Testis (tissue), 3 donors: ENCODE results near the gene CSNK1G2. TPM values are rescaled to one million over a fixed set of nuclear protein-coding genes. Genes with fewer than 3 reads are reported as not detected.

ENCODE experiments used
- DNase-seq: peaks from one replicate; pipeline ENCODE4 v3.0.0-alpha.2; 2019
- H3K27ac ChIP-seq, 2 donors: fragments of 200-600 bp; sonication (generic); one replicate each; pipeline ENCODE4 v1.5.1; 2019
- H3K27me3 ChIP-seq: fragments of 200-600 bp; sonication (generic); one replicate; pipeline ENCODE4 v1.5.1; 2019
- H3K36me3 ChIP-seq: fragments of 200-600 bp; sonication (generic); one replicate; pipeline ENCODE4 v1.5.1; 2017; ENCODE audit warnings: low read depth; ENCODE audit errors: missing control alignments
- H3K4me1 ChIP-seq: fragments of 200-600 bp; sonication (generic); one replicate; pipeline ENCODE4 v1.5.1; 2019
- H3K4me3 ChIP-seq, 2 donors: fragments of 200-600 bp; sonication (generic); one replicate each; pipeline ENCODE4 v1.5.1; 2017 to 2019
- H3K9me3 ChIP-seq: fragments of 200-600 bp; sonication (generic); one replicate; pipeline ENCODE4 v1.5.1; 2017
- POLR2A ChIP-seq: fragments of 450-650 bp; IDR thresholded peaks from one replicate; pipeline ENCODE4 v1.6.1; 2017; ENCODE audit warnings: antibody characterized with exemption, mild to moderate bottlenecking, moderate library complexity
- WGBS, 2 donors: methylation state at CpG; one replicate each; pipeline ENCODE4 v1.1.5; 2018; 5-methylcytosine and 5-hydroxymethylcytosine counted together
- intact Hi-C: fragments of 100-400 bp; cut with DNase I; formaldehyde crosslinking; loops from one replicate; pipeline ENCODE4 v1.15.1; 2023; ENCODE audit warnings: low total_unique reads
- polyA plus RNA-seq: library from polyadenylated mRNA; stranded (reverse); fragments of 350-450 nt; fragmentation: Illumina TruSeq; extraction: RNeasy Lipid Tissue Mini Kit (QIAGEN cat#74804); gene quantifications from one replicate; pipeline ENCODE4 v1.2.3, GENCODE V29; 2014; ENCODE audit warnings: low read depth, low replicate concordance; ENCODE audit not compliant: insufficient read depth
- total RNA-seq, 2 donors: library from RNA; depleted of rRNA; stranded (reverse); fragments of >200 nt; gene quantifications; one replicate each; pipeline ENCODE4 v1.2.3, GENCODE V29; 2016
- TF ChIP-seq, protein P1 (sequence below), 3 experiments: fragments of 450-650 bp in 2 of 3; fragments of 200-600 bp in 1 of 3; sonication (generic) in 1 of 3; IDR thresholded peaks; one replicate each; pipeline ENCODE4 v1.5.1; 2016 to 2019; ENCODE audit warnings: antibody characterized with exemption in 3 of 3, mild to moderate bottlenecking in 2 of 3, moderate library complexity in 1 of 3

CSNK1G2 gene
- total and polyA plus RNA-seq, 3 donors from 2014 or later, result 159 to 287 (median 178) TPM

DNA sequence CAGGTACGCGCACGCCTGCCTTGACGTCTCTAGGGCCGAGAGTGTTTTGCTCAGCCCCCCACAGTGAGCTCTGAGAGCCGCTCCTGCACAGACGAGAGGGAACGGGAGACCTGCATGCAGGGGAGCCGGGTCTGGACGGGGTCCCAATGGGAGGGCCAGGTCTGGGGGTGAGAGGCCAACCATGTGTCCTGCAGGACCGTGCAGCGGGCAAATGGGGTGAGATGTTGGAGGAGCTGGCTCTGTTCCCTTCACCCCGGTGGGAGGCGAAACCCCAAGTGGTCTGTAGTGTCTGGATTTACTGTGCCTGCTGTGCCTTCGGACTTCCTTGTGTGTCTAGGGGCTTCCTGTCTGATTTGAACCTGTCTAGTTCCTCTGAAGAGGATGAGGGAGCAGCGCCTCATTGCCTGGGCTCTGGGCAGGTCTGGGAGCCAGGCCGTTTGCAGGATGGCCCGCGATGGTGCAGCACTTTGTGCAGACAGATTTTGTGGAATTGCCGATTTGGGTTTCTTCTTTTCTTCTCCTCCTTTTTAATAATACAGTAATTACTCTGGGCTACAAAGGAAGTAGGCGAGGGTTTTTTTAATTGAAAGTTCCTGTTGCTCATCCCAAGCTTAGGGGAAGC, 2.1 kb downstream of the CSNK1G2 start:
- Histone ChIP-seq H3K27me3 (no peaks in the 10 kb centered on the region), H3K4me1 (peaks cover 19% of the 10 kb centered on the region), H3K9me3 (no peaks in the 10 kb centered on the region), H3K27ac (no peak overlapping the region), H3K4me3 (peak overlapping the region; percentile 68 to 80), H3K36me3 (no peaks in the 10 kb centered on the region)
- TF ChIP-seq, protein P1, sequence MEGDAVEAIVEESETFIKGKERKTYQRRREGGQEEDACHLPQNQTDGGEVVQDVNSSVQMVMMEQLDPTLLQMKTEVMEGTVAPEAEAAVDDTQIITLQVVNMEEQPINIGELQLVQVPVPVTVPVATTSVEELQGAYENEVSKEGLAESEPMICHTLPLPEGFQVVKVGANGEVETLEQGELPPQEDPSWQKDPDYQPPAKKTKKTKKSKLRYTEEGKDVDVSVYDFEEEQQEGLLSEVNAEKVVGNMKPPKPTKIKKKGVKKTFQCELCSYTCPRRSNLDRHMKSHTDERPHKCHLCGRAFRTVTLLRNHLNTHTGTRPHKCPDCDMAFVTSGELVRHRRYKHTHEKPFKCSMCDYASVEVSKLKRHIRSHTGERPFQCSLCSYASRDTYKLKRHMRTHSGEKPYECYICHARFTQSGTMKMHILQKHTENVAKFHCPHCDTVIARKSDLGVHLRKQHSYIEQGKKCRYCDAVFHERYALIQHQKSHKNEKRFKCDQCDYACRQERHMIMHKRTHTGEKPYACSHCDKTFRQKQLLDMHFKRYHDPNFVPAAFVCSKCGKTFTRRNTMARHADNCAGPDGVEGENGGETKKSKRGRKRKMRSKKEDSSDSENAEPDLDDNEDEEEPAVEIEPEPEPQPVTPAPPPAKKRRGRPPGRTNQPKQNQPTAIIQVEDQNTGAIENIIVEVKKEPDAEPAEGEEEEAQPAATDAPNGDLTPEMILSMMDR (IDR thresholded peaks at IDR 0.05), result no peak
- no peak for TF ChIP-seq POLR2A
- intact Hi-C loops, result no loop called here
- WGBS, 2 donors, result 31 to 32% methylated on average over 21 of the region's 21 CpGs
- no peak for DNase-seq

DNA sequence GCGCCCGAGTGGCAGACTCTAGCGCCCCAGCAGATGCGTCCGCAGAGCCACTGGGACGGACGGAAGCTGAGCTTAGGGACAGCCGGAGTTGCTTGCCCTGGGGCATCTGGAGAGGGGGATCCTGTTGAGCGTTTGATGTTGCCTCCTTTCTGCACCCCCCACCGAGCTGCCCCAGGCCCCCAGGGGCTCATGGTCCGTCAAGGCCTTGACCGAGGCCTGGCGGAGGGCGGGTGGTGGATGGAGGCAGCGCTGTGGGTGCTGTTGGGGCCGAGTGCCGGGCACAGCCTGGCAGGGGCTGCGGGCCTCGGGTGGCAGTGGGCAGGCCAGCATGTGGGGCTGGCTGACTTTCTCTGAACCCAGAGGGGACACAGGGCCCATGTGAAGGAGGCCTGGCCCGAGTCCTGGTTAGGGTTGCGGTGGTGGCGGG, 2.7 kb downstream of the CSNK1G2 start:
- DNase-seq, result no peak
- no peak overlapping the region for H3K27ac ChIP-seq
- peaks cover 19% of the 10 kb centered on the region for H3K4me1 ChIP-seq
- no peaks in the 10 kb centered on the region for H3K36me3 ChIP-seq
- no peaks in the 10 kb centered on the region for H3K27me3 ChIP-seq
- 81 to 89% methylated on average over 16 to 22 of the region's 22 CpGs for WGBS, 2 donors
- no peaks in the 10 kb centered on the region for H3K9me3 ChIP-seq
- intact Hi-C loops, result no loop called here
- no peak for TF ChIP-seq POLR2A
- TF ChIP-seq, protein P1 (IDR thresholded peaks at IDR 0.05), result no peak
- no peak overlapping the region for H3K4me3 ChIP-seq

DNA sequence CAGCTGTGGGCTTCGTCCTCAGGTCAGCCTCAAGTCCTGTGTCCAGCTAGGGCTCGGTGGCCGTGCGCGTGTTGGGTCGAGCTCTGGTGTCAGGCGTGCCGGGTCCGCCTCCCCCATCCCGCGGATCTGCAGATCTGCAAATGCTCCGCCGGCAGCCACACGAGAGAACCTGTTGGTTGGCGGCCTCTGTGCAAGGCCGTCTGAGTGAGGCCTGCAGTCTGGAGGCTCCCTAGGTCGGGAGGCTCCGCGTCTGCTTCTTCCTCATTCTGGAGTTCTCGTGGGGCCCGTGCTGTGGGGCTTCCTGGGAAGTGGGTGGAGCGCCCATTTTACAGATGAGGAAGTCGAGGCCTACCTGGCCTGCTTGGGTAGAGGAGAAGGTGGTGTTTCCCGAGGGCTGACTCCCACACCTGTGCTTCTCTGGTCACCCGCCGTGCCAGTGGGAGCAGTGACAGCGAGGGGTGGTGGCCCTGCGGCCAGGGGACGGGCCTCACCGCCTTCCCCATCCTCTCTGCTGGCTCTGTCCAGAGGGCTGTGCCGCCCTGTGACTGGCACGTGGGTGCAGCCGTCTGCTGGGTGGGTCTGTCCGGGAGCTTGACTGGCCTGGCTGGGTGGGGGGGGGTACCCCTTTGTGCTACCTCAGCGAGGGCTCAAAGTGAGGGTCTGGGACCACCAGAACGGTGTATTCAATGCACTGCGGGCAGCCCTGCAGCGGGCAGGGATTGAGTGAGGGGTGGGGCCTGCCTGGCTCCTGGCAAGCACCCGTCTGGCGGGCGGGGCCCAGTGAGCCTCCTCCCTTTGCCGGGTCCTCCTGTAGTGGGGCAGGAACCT, 3.3 kb downstream of the CSNK1G2 start:
- intact Hi-C loops, result no loop called here
- no peak for DNase-seq
- H3K4me3 ChIP-seq, result no peak overlapping the region
- no peaks in the 10 kb centered on the region for H3K27me3 ChIP-seq
- H3K9me3 ChIP-seq, result no peaks in the 10 kb centered on the region
- H3K4me1 ChIP-seq, result peaks cover 19% of the 10 kb centered on the region
- TF ChIP-seq, protein P1 (IDR thresholded peaks at IDR 0.05), result no peak
- no peak for TF ChIP-seq POLR2A
- H3K36me3 ChIP-seq, result no peaks in the 10 kb centered on the region
- 79 to 86% methylated on average over 14 to 36 of the region's 42 CpGs for WGBS, 2 donors
- H3K27ac ChIP-seq, result no peak overlapping the region

DNA sequence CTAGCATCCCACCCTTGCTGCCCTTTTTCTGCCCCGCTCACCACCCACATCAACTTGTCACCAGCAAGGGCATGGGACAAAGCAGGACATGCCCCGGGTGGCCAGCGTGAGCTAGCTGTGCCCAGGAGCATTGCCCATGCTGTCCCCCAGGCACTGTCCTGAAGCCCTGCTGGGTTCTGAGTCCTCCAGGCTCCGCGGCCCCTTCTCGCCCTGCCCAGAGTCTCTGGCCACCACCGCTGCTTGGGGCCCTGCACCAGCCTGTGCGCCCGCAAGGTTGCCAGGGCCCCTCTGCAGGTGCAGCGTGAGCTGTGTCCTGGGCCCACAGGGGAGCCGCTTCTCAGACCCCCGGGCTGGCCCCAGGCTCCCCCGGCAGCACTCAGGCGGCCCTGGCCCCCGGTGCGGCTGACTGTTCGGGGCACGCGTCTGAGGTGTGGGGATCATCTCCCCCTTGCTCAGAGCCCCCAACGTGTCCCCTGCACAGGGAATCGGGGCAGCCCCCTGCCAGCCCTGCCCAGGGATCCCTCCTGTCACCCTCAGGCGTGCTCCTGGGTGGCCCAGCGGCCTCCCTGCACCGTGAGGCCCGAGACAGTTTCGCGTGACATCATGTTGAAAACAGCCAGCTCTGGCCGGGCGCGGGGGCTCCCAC, 4.1 kb downstream of the CSNK1G2 start:
- no peak for DNase-seq
- intact Hi-C loops, result no loop called here
- Histone ChIP-seq H3K27ac (no peak overlapping the region), H3K27me3 (no peaks in the 10 kb centered on the region), H3K4me3 (no peak overlapping the region), H3K9me3 (no peaks in the 10 kb centered on the region), H3K4me1 (peaks cover 13% of the 10 kb centered on the region), H3K36me3 (no peaks in the 10 kb centered on the region)
- TF ChIP-seq, protein P1 (IDR thresholded peaks at IDR 0.05), result no peak
- TF ChIP-seq POLR2A, result no peak
- WGBS, 2 donors, result 90 to 97% methylated on average over 5 to 29 of the region's 30 CpGs
